K562 treated with DMSO at 1 percent for 24 hours (cell line): ENCODE data around the gene INO80B. TPM values are rescaled to one million over a fixed set of nuclear protein-coding genes. Genes with fewer than 3 reads are reported as not detected.

ENCODE experiments used
- total RNA-seq: library from RNA; unstranded; fragments of 300-600 nt; gene quantifications from 2 replicates; pipeline ENCODE4 v1.2.3, GENCODE V29; 2022; ENCODE audit warnings: low read depth; ENCODE audit not compliant: insufficient read depth

Gene INO80B
- 8.9 and 9.7 TPM in 2 replicates for total RNA-seq

DNA sequence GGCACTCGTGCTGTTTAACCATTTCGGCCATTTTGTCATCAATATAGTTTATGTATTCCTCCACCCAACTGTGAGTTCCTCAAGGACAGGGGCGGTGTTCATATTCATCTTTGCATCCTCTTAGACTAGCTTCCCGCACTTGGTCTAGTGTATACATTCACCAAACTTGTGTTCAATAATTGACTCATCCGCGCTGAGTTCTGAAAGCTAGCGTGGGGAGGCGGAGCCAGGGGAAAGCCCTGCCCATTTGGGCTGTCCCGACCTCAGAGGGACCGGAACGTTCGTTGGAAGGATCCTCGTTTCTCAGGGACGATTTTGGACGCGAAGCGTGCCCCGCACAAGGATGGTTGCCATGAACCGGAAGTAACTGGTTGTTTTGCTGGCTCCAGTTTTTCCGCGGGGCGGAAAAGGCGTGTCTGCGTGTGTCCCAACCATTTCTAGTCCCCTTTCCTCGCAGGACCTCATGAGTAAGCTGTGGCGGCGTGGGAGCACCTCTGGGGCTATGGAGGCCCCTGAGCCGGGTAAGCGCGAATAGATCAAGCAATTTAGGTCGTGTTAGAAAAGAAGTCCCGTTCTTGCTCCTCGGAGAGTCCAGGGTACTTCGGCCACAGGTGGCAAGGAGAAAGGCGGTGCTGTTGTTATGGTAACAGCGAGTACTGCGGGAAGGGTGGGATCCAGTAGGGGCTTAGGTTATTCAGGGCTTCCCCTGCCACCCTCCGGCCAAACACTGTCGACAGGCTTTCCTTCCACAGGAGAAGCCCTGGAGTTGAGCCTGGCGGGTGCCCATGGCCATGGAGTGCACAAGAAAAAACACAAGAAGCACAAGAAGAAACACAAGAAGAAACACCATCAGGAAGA, at the start of gene INO80B:
Gene INO80B (plus strand): TSS at position 434 of the 858 bp plus-strand sequence. CDS start 30 bp downstream, at position 464.

DNA sequence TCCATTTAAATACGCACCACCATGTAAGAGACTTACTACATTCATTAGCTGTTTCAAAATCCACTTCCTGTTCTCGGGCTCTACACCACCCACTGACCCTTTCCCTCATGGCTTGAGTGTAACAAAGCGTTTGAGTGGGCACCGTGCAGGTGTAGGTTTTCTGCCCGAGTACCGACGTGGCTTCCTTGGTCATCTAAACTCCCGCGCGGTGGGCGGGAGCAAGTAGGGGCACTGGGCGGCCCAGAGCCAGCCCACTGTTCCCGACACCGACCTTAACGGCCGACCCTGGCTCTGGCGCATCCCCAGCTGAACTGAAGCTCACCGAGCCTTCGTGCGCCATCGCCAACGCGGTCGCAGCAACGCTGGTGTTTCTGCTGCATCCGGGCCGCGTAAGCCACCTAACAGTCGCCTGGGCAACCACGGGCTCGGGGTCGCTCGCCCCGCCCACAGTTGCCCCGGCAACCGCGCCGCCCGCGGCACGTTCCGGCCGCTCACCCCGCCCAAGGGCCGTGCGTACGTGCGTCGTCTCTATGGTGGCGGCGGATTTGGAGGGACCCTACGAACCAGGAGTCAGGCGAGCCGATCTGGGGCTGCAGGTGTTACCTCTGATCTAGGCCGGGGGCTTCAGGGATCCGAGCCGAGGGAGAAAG, 33.5 kb upstream of the INO80B start, which contains the start of the genes C2orf81 and WDR54:
Gene C2orf81 (minus strand): TSS at position 399 of the 650 bp plus-strand sequence. CDS start 59 bp downstream, at position 340.
Gene WDR54 (plus strand): TSS at position 510 of the 650 bp plus-strand sequence. CDS start 424 bp downstream, outside the sequence.

DNA sequence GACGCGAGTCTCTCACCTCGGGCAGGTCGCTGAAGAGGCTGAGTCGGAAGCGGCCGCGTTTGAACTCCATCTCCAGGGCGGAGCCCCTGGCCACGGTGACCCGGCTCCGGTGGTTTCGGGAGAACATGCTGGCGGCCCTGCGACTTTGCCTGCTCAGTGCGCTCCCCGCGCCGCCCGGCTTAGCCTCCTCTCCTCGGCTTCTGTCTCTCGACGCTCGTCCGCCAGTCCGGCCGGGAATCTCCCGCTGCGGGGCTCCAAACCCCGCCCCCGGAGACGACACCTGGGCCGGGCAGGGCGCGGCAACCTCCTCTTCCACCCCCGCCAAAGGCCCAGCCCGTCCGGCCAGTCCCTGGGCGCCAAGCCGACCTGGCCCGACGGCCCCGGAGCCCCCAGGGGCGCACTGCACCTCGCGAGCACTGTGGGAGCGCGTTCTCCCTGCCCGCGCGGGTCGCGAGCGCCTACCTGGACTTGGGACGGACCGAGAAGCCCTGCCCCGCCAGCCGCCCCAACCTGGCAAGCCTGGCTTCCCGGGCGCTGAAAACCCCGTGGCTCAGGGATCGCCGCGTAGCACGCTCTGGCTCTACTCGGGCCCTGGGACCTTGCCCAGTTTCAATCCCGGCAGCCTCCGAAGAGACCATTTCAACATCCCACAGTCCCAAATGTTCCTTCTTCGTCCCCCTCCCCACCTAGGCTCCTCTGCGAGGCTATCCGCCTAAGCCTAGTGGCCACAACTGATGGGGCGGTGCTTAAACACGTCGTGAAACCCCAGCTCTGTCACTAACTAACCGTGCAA, 13.0 kb upstream of the INO80B start, which contains the start of gene RTKN:
Gene RTKN (minus strand): TSS at position 248 of the 793 bp plus-strand sequence. CDS start 121 bp downstream, at position 127.

DNA sequence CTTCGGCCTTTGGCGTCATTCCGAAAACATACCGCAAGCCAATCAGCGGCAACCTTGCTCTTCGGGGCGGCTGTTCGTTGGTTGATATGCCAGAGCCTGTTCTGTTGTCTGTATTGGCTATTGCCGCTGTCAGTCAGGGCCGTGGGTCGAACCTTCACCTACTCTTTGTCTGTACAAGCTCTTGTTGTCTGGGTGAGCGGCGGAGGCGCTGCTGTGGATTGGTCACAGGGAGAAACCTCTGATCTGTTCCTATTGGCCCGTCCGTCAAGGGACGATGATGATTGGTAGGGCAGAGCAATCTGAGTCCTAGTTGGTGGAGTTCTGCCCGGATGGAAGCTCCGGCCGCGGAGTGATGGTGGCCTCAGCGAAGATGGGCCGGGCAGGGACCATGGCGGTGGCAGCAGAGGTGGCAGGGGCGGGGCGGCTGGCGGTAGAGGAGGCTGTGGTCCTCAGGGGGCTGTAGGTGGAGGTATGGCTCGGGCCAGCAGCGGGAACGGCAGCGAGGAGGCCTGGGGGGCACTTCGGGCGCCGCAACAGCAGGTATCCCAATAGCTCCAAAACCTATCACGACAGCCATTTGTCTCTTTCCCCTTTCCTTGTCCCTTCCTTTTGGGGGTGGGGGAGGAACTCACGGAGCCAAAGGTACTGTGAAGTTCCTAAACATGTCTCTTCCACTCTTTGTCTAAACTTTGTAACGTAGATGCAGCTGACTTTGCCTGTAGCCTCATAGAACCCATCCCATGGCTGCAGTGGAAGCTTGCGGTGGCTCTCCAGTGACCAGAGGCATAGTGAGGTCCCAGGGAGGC, 3.4 kb downstream of the INO80B start, which contains the start of gene WBP1:
Gene WBP1 (plus strand): TSS at position 307 of the 806 bp plus-strand sequence. CDS start 165 bp downstream, at position 472.

DNA sequence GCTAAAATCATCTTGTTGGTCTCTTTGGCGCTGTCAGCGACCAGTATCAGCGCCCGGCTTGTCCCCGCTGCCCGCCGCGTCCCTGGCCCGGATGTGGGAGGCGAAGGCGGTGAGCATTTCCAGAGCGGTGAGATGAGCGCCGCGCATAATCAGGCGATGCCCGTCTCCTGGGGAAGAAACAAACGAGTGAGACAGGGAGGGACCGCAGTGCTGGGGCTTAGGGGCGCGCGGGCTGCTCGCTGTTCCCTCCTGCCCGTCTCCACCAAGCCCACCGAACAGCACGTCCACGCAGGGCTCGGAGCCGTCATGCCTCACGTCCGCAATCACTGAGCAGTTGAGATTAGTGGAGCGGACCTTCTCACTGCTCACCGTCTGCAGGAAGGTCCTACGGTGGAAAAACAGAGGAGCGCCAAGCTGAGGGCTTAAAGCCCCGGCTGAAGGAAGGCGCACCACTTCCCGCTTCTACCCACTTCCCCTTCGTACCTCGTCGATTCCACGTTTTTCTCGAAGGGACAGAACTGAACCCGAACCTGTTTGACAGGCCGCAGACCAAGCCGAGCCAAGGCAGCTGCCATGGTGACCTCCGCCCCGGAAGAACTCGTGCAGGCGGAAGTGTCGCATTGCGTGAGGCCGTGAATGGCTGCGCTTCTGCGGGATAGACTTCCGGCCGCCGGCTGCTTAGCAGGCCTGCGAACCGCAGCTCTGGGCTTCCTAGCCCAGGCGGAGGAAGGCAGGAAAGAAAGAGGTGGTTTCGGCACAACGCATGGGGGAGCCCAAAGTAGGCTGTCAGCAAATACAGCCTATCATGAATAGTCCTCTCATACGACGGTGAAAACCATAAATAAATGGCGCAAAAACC, 17.4 kb downstream of the INO80B start, which contains the start of gene MRPL53:
Gene MRPL53 (minus strand): TSS at position 595 of the 859 bp plus-strand sequence. CDS start 20 bp downstream, at position 575.

DNA sequence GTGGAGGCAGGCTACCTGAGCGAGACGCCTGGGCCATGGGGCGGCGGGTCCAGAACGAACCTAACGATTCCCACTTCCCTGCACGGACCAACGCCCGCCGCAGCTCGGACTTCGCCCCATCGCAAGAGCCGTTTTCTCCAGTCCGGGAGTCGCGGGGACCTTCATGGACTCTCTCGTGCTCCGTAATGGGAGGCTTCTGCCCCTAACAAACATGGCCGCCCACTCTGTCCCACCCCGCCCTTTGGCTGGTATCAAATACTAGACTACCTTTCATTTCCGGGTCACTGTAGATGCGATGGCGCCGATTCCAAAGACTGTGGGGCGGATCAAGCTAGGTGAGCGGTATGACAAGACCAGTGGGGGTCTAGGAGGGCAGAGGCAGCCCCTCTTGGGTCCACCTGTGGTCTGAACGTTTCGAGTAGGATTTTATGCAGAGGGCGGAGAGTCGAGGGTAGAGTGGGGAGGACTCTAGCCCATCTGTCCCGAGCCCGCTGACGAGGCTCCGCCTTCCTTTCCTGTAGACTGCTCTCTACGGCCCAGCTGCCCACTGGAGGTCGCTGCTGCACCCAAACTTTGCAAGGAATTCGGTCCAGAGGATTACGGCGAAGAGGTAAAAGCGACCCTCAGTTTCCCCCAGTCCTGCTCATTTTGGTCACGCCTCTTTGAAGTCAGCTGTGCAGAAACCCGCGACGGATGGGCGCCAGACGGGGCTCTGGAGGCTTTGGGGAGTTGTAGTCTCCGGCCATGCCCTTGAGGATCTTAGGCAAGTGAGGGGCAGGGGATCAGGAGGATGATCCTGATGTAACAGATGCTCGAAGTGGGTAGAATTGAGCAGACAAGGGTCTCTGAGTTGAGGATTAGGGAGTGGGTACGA, 28.2 kb downstream of the INO80B start, which contains the start of the genes CCDC142 and TTC31:
Gene CCDC142 (minus strand): TSS at position 198 of the 874 bp plus-strand sequence. CDS start 161 bp downstream, at position 37.
Gene TTC31 (plus strand): TSS at position 281 of the 874 bp plus-strand sequence. CDS start 15 bp downstream, at position 296.

DNA sequence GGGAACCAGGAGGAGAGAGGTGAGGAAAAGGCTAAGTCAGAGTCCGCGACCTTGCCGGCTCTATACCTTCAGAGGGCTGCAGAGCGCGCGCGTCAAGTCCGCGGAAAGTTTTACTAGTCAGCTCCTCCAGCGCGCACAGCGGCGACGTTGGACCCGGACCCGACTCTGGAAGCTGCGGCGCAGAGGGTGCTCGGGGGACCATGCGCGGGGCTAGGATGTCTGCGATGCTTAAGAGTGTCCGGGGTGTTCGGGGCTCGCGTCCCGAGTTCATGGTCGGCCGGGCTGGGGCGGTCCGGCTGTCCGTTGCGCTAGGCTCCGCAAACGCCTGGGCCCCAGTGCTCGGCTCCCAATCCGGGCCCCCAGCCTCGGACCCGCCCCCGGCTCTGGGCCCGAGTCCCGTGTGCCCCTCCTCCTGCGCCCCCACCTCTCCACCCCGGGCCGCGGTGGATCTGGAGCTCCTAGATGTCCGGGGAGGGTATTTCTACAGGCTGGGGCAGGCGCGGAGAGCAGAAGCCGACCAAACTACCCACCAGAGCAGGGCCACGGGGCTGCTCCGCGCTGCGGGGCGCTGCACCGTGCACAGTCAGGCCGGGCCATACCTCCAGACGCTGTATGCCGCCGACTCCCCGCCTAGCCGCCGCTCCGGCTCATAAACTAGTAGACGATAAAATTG, 44.5 kb downstream of the INO80B start, which contains the start of gene LBX2:
Gene LBX2 (minus strand): TSS at position 337 of the 673 bp plus-strand sequence. CDS start 66 bp downstream, at position 271.

DNA sequence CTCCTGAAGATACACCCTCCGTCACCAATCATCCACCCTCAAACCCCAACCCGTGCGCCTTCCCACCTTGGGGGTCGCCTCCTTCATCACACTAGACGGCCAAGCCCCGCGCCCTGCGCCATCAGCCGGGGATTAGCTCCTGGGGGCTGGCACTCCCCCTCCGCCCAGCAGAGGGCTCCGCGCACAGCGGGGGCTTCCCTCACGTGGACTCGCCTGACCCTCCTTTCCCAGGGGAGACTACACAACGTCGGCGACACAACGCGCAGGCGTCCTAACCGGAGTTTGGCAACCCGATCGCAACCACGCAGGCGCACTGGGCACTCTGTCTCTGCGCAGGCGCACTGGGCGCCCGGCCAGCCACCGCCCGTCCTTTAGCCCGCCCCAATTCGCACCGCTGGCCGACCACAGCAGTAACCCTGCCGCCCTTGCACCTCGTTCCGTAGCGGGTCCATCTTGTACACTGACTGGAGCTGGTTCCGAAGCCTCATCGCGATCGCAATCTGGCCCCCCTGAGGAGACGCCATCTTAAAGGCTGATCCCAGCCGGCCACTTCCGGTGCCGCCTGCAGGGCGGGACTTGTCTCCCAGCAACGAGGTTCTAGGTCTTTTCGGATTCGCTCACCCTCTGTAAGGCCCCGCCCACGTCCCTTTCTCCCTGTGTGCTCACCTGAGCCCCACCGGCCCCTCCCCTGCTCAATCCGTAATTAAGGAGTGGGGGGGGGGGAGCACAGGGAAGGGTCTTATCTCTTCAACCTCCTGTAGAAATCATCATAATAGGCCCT, 52.4 kb downstream of the INO80B start, which contains the start of gene PCGF1:
Gene PCGF1 (minus strand): TSS at position 551 of the 781 bp plus-strand sequence. CDS start 27 bp downstream, at position 524.

Other genes with a start within 250 kb of the INO80B start
- 1.1 and 1.4 TPM in 2 replicates for gene SLC4A5, start 111.7 kb upstream of the INO80B start, total RNA-seq
- 94.7 and 97.8 TPM in 2 replicates for gene DCTN1, start 74.8 kb upstream of the INO80B start, total RNA-seq
- gene C2orf81, start 33.5 kb upstream of the INO80B start, total RNA-seq = 1.5 and 1.9 TPM in 2 replicates
- gene WDR54, start 33.4 kb upstream of the INO80B start, total RNA-seq = 33.5 and 34.9 TPM in 2 replicates
- 7.8 and 9.6 TPM in 2 replicates for gene RTKN, start 13.2 kb upstream of the INO80B start, total RNA-seq
- gene WBP1, start 3.4 kb downstream of the INO80B start, total RNA-seq = 62.0 and 81.7 TPM in 2 replicates
- gene MOGS, start 10.3 kb downstream of the INO80B start, total RNA-seq = 78.8 and 82.8 TPM in 2 replicates
- gene MRPL53, start 17.6 kb downstream of the INO80B start, total RNA-seq = 77.4 and 89.1 TPM in 2 replicates
- 8.3 and 9.2 TPM in 2 replicates for gene CCDC142, start 27.9 kb downstream of the INO80B start, total RNA-seq
- 16.8 and 18.6 TPM in 2 replicates for gene TTC31, start 28.0 kb downstream of the INO80B start, total RNA-seq
- gene LBX2, start 44.5 kb downstream of the INO80B start, total RNA-seq = 14.9 and 16.7 TPM in 2 replicates
- gene PCGF1, start 52.6 kb downstream of the INO80B start, total RNA-seq = 21.4 and 28.6 TPM in 2 replicates
- 0.24 TPM in 1 of 2 replicates, not detected in the other for gene TLX2, start 59.4 kb downstream of the INO80B start, total RNA-seq
- gene DQX1, start 71.1 kb downstream of the INO80B start, total RNA-seq = not detected in 2 replicates
- gene AUP1, start 74.6 kb downstream of the INO80B start, total RNA-seq = 156 and 160 TPM in 2 replicates
- gene HTRA2, start 74.8 kb downstream of the INO80B start, total RNA-seq = 71.6 and 75.8 TPM in 2 replicates
- gene LOXL3, start 98.9 kb downstream of the INO80B start, total RNA-seq = 0.57 and 0.78 TPM in 2 replicates
- 49.2 and 53.4 TPM in 2 replicates for gene DOK1, start 99.6 kb downstream of the INO80B start, total RNA-seq
- gene M1AP, start 193.2 kb downstream of the INO80B start, total RNA-seq = 0.27 TPM in 1 of 2 replicates, not detected in the other
- 8.2 and 9.2 TPM in 2 replicates for gene SEMA4F, start 199.2 kb downstream of the INO80B start, total RNA-seq